ENCODE results near the gene HOMEZ. TPM values are rescaled to one million over a fixed set of nuclear protein-coding genes. Genes with fewer than 3 reads are reported as not detected.

The HOMEZ gene
- total RNA-seq, 1 experiment from 2014 or later: 6.2 TPM

- H3K9ac ChIP-seq (ENCODE audit: extremely low read depth, insufficient read length, low read length): peak overlapping the region; percentile 39
- no peak overlapping the region for H3K27ac ChIP-seq (ENCODE audit: insufficient read length, low read depth, low read length)
- no peak overlapping the region for H2AFZ ChIP-seq (ENCODE audit: low read length)
- no peak overlapping the region for H3K23ac ChIP-seq (ENCODE audit: insufficient read length, low read depth, low read length)
- no peak overlapping the region for H2BK15ac ChIP-seq (ENCODE audit: low read depth, low read length)
- no peak overlapping the region for H4K5ac ChIP-seq (ENCODE audit: insufficient read length, low read depth, low read length)
- peaks cover 10% of the 10 kb centered on the region for H3K23me2 ChIP-seq (ENCODE audit: insufficient read length, low read depth, low read length, poor library complexity, severe bottlenecking)
- no peaks in the 10 kb centered on the region for H3K9me3 ChIP-seq (ENCODE audit: control insufficient read depth, low read depth, low read length)
- no peak overlapping the region for H4K8ac ChIP-seq (replicated peaks; ENCODE audit: insufficient read length, low read depth, low read length)
- no peaks in the 10 kb centered on the region; a peak in 2 of 7 replicates for H3K36me3 Mint-ChIP-seq (ENCODE audit: insufficient read depth in 1 of 3, low read depth in 3 of 3)
- TF ChIP-seq CTCF (conservative IDR thresholded peaks at IDR 0.05): no peak
- H2AK5ac ChIP-seq (ENCODE audit: insufficient read length, low read length): no peak overlapping the region
- H2BK12ac ChIP-seq (ENCODE audit: insufficient read length, low read depth, low read length): no peak overlapping the region
- no peak overlapping the region for H3T11ph ChIP-seq (ENCODE audit: low read length)
- peaks cover 80% of the 10 kb centered on the region for H3K27me3 Mint-ChIP-seq (ENCODE audit: low read depth)
- no peaks in the 10 kb centered on the region for H3K79me1 ChIP-seq (ENCODE audit: insufficient read depth, low read depth, low read length, poor library complexity, severe bottlenecking)
- no peaks in the 10 kb centered on the region for H4K20me1 ChIP-seq (ENCODE audit: control insufficient read depth, insufficient read depth, insufficient read length)
- no peaks in the 10 kb centered on the region for H3K79me2 ChIP-seq (ENCODE audit: insufficient read depth, low read length)
- no peak overlapping the region for H3K4ac ChIP-seq (ENCODE audit: low read depth, low read length)
- H3K18ac ChIP-seq (ENCODE audit: insufficient read length, low read depth, low read length): no peak overlapping the region
- no peaks in the 10 kb centered on the region for H3K9me3 Mint-ChIP-seq
- no peak overlapping the region for H3K27ac Mint-ChIP-seq
- H2BK5ac ChIP-seq (ENCODE audit: insufficient read length, low read length): no peak overlapping the region
- no peak overlapping the region for H2BK120ac ChIP-seq (ENCODE audit: low read depth, low read length, poor library complexity, severe bottlenecking)
- WGBS (ENCODE audit: extremely low coverage, insufficient read length, low lambda C conversion rate): no CpG with 5 or more reads among the region's 22 CpGs
- H3K4me2 ChIP-seq (ENCODE audit: insufficient read depth, insufficient read length, low read length): peak overlapping the region; percentile 91
- H4K91ac ChIP-seq (ENCODE audit: insufficient read length, low read depth, low read length): no peak overlapping the region
- no peak overlapping the region for H3K56ac ChIP-seq (ENCODE audit: insufficient read length, low read depth, low read length)
- H3K4me3 Mint-ChIP-seq: peak overlapping the region; percentile 90 to 97
- H3K4me1 ChIP-seq (ENCODE audit: insufficient read depth, low read length): no peaks in the 10 kb centered on the region
- no peak for DNase-seq
- peaks cover 16 to 20% of the 10 kb centered on the region in 2 experiments for H3K4me1 Mint-ChIP-seq
- no peak overlapping the region for H3K14ac ChIP-seq (ENCODE audit: insufficient read depth, low read length)
- no peak overlapping the region for H2BK20ac ChIP-seq (ENCODE audit: low read depth, low read length, poor library complexity, severe bottlenecking)
- peaks cover 13% of the 10 kb centered on the region; the same call in 1 of the 2 replicates for H3K27me3 ChIP-seq (ENCODE audit: insufficient read depth, low read length)
These were observed 357 bp downstream of the HOMEZ start for GRCh38 chr14:23285530-23286019.
